ENCODE measurements around the gene CEP131. TPM values are rescaled to one million over a fixed set of nuclear protein-coding genes. Genes with fewer than 3 reads are reported as not detected.

CEP131 gene
- total and polyA plus RNA-seq, 2 of the 4 experiments (the other 2 are of a cell fraction), result 4.8 to 9.6 TPM

DNA sequence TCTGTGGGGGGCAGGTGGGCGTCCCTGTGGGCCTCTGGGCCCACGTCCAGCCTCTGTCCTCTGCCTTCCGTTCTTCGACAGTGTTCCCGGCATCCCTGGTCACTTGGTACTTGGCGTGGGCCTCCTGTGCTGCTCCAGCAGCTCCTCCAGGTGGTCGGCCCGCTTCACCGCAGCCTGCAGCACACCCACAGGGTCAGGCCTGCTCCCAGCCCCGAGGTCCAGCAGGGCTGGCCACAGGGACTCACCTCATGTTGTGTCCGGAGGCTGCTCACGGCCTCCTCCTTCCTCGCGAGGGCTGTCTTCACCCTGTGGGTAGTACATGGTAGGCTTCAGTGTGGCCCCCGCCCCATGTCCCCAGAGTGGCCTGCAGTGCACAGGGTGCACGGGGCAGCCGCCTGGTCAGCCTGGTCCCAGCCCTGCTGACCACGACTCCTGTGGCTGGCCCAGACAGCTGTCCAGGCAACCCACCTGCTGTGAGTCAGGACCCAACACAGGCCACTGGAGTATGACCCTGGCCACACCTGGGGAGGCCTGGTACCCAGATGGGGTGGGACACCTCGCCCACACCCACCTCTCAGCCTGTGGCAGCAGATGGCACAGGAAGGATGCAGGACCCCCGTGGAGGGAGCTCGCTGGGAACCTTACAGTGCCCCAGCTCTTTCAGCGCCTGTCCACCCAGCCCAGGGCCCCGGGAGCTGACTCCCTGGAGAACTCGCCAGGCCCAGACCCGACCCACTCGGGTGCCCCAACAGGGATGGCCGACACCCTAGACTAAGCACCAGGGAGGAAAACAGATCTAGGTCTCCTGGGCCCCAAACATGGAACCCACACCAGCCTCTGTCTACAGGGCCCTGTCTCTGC is 32.9 kb downstream of the CEP131 start:
- CTCF ChIA-PET, result no interaction called here
- no peaks in the 10 kb centered on the region for H3K4me1 ChIP-seq (ENCODE audit: control insufficient read depth, insufficient read depth, low read length)
- H3K4ac ChIP-seq (ENCODE audit: low read depth, low read length), result no peak overlapping the region
- H2AK9ac ChIP-seq (replicated peaks; ENCODE audit: low read depth, low read length, poor library complexity), result no peak overlapping the region
- no peaks in the 10 kb centered on the region; the same call in 1 of the 2 replicates for H4K20me1 ChIP-seq (ENCODE audit: insufficient read depth, low read length)
- no peak overlapping the region for H3K23ac ChIP-seq (ENCODE audit: low read depth, low read length)
- BruUV-seq (replicated peaks), result no TSS peak
- no peaks in the 10 kb centered on the region for H3K9me1 ChIP-seq (ENCODE audit: insufficient read depth, low read length)
- H2BK5ac ChIP-seq (ENCODE audit: low read depth, low read length, poor library complexity, severe bottlenecking), result no peak overlapping the region
- H3K4me3 ChIP-seq (ENCODE audit: insufficient read depth, low read depth, low read length), result no peak overlapping the region
- no peak overlapping the region for H2BK20ac ChIP-seq (ENCODE audit: low read depth, low read length)
- no peak overlapping the region for H3K4me2 ChIP-seq (ENCODE audit: low read depth, low read length)
- no peak overlapping the region for H3K14ac ChIP-seq (replicated peaks; ENCODE audit: low read depth, low read length)
- no peak overlapping the region for H2BK120ac ChIP-seq (ENCODE audit: low read depth, low read length)
- no peak overlapping the region for H4K5ac ChIP-seq (ENCODE audit: low read depth, low read length)
- POLR2A ChIA-PET (ENCODE audit: unreplicated experiment), result no interaction called here
- H2AK5ac ChIP-seq (ENCODE audit: low read depth, low read length), result no peak overlapping the region
- H3K36me3 ChIP-seq (ENCODE audit: control insufficient read depth, insufficient read depth, low read length), result peaks cover 6% of the 10 kb centered on the region; the same call in 1 of the 2 replicates
- no peak for TF ChIP-seq NFE2L2 (IDR thresholded peaks at IDR 0.05; ENCODE audit: low read depth, low read length)
- no peak for TF ChIP-seq CEBPB (IDR thresholded peaks at IDR 0.05; ENCODE audit: low read depth, low read length)
- no peak for TF ChIP-seq CHD1 (IDR thresholded peaks at IDR 0.05; ENCODE audit: low read depth, low read length)
- TF ChIP-seq MAFK (IDR thresholded peaks at IDR 0.05; ENCODE audit: low read depth, low read length), result no peak
- TF ChIP-seq RAD21 (IDR thresholded peaks at IDR 0.05; ENCODE audit: low read length), result peak; percentile 8; the same call in 1 of the 2 replicates
- TF ChIP-seq, protein P1, sequence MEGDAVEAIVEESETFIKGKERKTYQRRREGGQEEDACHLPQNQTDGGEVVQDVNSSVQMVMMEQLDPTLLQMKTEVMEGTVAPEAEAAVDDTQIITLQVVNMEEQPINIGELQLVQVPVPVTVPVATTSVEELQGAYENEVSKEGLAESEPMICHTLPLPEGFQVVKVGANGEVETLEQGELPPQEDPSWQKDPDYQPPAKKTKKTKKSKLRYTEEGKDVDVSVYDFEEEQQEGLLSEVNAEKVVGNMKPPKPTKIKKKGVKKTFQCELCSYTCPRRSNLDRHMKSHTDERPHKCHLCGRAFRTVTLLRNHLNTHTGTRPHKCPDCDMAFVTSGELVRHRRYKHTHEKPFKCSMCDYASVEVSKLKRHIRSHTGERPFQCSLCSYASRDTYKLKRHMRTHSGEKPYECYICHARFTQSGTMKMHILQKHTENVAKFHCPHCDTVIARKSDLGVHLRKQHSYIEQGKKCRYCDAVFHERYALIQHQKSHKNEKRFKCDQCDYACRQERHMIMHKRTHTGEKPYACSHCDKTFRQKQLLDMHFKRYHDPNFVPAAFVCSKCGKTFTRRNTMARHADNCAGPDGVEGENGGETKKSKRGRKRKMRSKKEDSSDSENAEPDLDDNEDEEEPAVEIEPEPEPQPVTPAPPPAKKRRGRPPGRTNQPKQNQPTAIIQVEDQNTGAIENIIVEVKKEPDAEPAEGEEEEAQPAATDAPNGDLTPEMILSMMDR (conservative IDR thresholded peaks at IDR 0.05; ENCODE audit: low read depth, low read length), result 0 out of 2 replicates have a peak, but pooled peaks have one; percentile 14
- 85% methylated on average over 8 of the region's 27 CpGs; no CpG with 5 or more reads in 1 of the 2 experiments for WGBS, 2 experiments (ENCODE audit: extremely low coverage in 2 of 2, insufficient read length in 1 of 2)
- H3K79me1 ChIP-seq (ENCODE audit: low read depth in 1 of 2, low read length in 2 of 2), result no peaks in the 10 kb centered on the region
- no peak for DNase-seq
- in situ Hi-C loops (cut with MboI; ENCODE audit: low sequenced_read_pairs) (no loop called here), intact Hi-C loops (cut with micrococcal nuclease) (no loop called here), dilution Hi-C loops (cut with HindIII; ENCODE audit: low sequenced_read_pairs, unreplicated experiment) (no loop called here)
- H4K8ac ChIP-seq (ENCODE audit: low read depth in 2 of 2, low read length in 2 of 2), result no peak overlapping the region
- no peak overlapping the region for H2BK15ac ChIP-seq (ENCODE audit: low read depth, low read length)
- no peak overlapping the region for H3K56ac ChIP-seq (ENCODE audit: extremely low read depth, insufficient read depth, low read length)
- ATAC-seq (ENCODE audit: low read depth), result no peak
- no peak overlapping the region for H3K27ac ChIP-seq (ENCODE audit: insufficient read depth, low read length)
- no peak overlapping the region for H3K18ac ChIP-seq (ENCODE audit: low read depth, low read length)
- no peak overlapping the region for H4K91ac ChIP-seq (ENCODE audit: insufficient read depth, low read depth, low read length)
- no peaks in the 10 kb centered on the region for H3K9me3 ChIP-seq (ENCODE audit: control insufficient read depth, insufficient read depth, low read length)
- no peak overlapping the region for H3K9ac ChIP-seq (ENCODE audit: low read depth, low read length)
- no peaks in the 10 kb centered on the region for H3K27me3 ChIP-seq (ENCODE audit: control insufficient read depth, insufficient read depth, low read length)
- no peak overlapping the region for H2AFZ ChIP-seq (replicated peaks; ENCODE audit: low read length, poor library complexity)

All from IMR-90 (cell line).